HG03108 (cell line): ENCODE measurements around the gene C1orf159.

Experiments
- ATAC-seq: cut with Tn5 transposase; IDR thresholded peaks from one replicate; pipeline ENCODE4 v1.9.1; 2021; ENCODE audit warnings: moderate library complexity; ENCODE audit not compliant: unreplicated experiment

The C1orf159 gene

GRCh38 chr1:1132956-1133750 is 17.3 kb upstream of the C1orf159 start:
- no peak for ATAC-seq

- no peak for ATAC-seq
These were observed 16.4 kb upstream of the C1orf159 start for GRCh38 chr1:1132042-1132950.

- ATAC-seq = no peak
These were observed 14.6 kb upstream of the C1orf159 start for GRCh38 chr1:1130206-1131120.

- no peak for ATAC-seq
These were observed 13.5 kb upstream of the C1orf159 start for GRCh38 chr1:1129381-1129821.

GRCh38 chr1:1128454-1129139 is 12.7 kb upstream of the C1orf159 start:
- ATAC-seq = no peak

- ATAC-seq = no peak
These were observed 11.9 kb upstream of the C1orf159 start for GRCh38 chr1:1127551-1128451.

GRCh38 chr1:1125945-1126344 is 10.1 kb upstream of the C1orf159 start:
- no peak for ATAC-seq

- no peak for ATAC-seq
These were observed 9.1 kb upstream of the C1orf159 start for GRCh38 chr1:1124786-1125642.

GRCh38 chr1:1124508-1124785 is 8.6 kb upstream of the C1orf159 start:
- no peak for ATAC-seq

GRCh38 chr1:1123581-1124507 is 8.0 kb upstream of the C1orf159 start:
- ATAC-seq = no peak

- ATAC-seq = no peak
These were observed 7.1 kb upstream of the C1orf159 start for GRCh38 chr1:1122981-1123480.

GRCh38 chr1:1122078-1122811 is 6.4 kb upstream of the C1orf159 start:
- ATAC-seq = peak; percentile 61

GRCh38 chr1:1121611-1122077 is 5.8 kb upstream of the C1orf159 start:
- no peak for ATAC-seq

- ATAC-seq = no peak
These were observed 5.1 kb upstream of the C1orf159 start for GRCh38 chr1:1120866-1121591.

GRCh38 chr1:1120096-1120495 is 4.2 kb upstream of the C1orf159 start:
- ATAC-seq = no peak
